K562 (cell line): Measurements from ENCODE around the gene USP46.

Source experiments
- FOSL1 ChIP-seq: fragments of 200-800 bp; sonication (Bioruptor generic); conservative IDR thresholded peaks from 2 replicates; pipeline ENCODE4 v1.6.1; 2016; ENCODE audit warnings: missing genetic modification characterization, missing compliant biosample characterization
- FOXM1 ChIP-seq, 2 experiments: fragments of 450-650 bp in 1 of 2; sonication (generic) in 1 of 2; formaldehyde crosslinking in 1 of 2; IDR thresholded peaks; 2 replicates each; pipeline versions ENCODE4 v1.6.1 to v1.9.0; 2017 to 2022; ENCODE audit warnings: low read depth in 2 of 2, mild to moderate bottlenecking in 2 of 2, missing genetic modification reagents in 1 of 2, moderate library complexity in 1 of 2
- LEF1 ChIP-seq: fragments of 450-650 bp; IDR thresholded peaks from 2 replicates; pipeline ENCODE4 v1.6.1; 2016; ENCODE audit warnings: mild to moderate bottlenecking
- MYC ChIP-seq, 2 experiments: fragments of 250-450 bp in 1 of 2; sonication (Bioruptor Pico) in 1 of 2; IDR thresholded peaks; 2 replicates each; pipeline versions ENCODE4 v1.5.1 to v1.6.1; 2012 to 2021; ENCODE audit warnings: low read depth in 2 of 2, borderline replicate concordance in 1 of 2, improper control_type of control experiment in 1 of 2, low read length in 1 of 2, mild to moderate bottlenecking in 1 of 2, moderate library complexity in 1 of 2
- NR3C1 ChIP-seq: sonication (generic); formaldehyde crosslinking; IDR thresholded peaks from 2 replicates; pipeline ENCODE4 v1.8.1; 2022; ENCODE audit warnings: missing genetic modification reagents
- POLR2AphosphoS5 ChIP-seq: IDR thresholded peaks from 2 replicates; pipeline ENCODE4 v1.6.1; 2011; ENCODE audit warnings: mild to moderate bottlenecking, low read depth, low read length, moderate library complexity; ENCODE audit not compliant: control insufficient read depth, insufficient read depth
- POLR2B ChIP-seq: fragments of 450-650 bp; IDR thresholded peaks from 2 replicates; pipeline ENCODE4 v1.6.1; 2018; ENCODE audit warnings: low read depth; ENCODE audit not compliant: partially characterized antibody
- SIX5 ChIP-seq, 2 experiments: IDR thresholded peaks; 2 replicates each; pipeline ENCODE4 v1.6.1; 2011; ENCODE audit warnings: low read length in 2 of 2, borderline replicate concordance in 1 of 2, low read depth in 1 of 2, mild to moderate bottlenecking in 1 of 2, moderate library complexity in 1 of 2; ENCODE audit not compliant: insufficient read depth in 1 of 2
- ZNF699 ChIP-seq: fragments of 250-450 bp; sonication (Bioruptor Pico); IDR thresholded peaks from 2 replicates; pipeline ENCODE4 v1.8.0; 2021; ENCODE audit warnings: mild to moderate bottlenecking, moderate library complexity; ENCODE audit not compliant: insufficient replicate concordance
- ZNF766 ChIP-seq: fragments of 200-800 bp; sonication (Bioruptor generic); conservative IDR thresholded peaks from 2 replicates; pipeline ENCODE4 v1.6.1; 2016; ENCODE audit warnings: missing genetic modification characterization, missing compliant biosample characterization
- TF ChIP-seq, protein P1 (sequence below): fragments of 450-650 bp; IDR thresholded peaks from 2 replicates; pipeline ENCODE4 v1.7.0; 2016; ENCODE audit warnings: borderline replicate concordance
- TF ChIP-seq, protein P2 (sequence below), 3 experiments: IDR thresholded peaks in 2 of 3; conservative IDR thresholded peaks in 1 of 3; 2 replicates each; pipeline ENCODE4 v1.5.1; 2011 to 2012; ENCODE audit warnings: low read length in 3 of 3, mild to moderate bottlenecking in 3 of 3, control low read depth in 2 of 3, improper control_type of control experiment in 1 of 3, inconsistent platforms in 1 of 3, low read depth in 1 of 3, mixed read lengths in 1 of 3, moderate library complexity in 1 of 3; ENCODE audit not compliant: insufficient read depth in 2 of 3

DNA sequence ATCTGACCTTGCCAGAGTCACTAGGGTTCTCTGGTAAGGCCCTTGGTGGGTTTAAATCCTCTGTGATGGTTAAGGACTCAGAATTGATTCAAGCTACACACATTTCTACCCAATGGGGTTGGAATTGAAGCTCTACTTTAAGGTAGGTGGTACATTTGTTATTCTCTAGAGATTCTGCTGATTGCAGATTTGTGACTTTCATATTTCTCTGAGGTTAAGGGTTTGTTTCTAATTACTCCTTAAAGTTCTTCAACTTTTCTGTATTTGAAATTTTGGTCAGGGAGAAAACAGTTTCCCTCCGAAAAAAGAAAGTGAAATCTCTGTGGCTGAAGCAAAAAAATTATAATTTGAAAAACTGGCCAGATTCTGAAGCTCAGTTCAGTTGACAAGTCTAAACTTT lies 25.8 kb upstream of the USP46 start:
- no peak for TF ChIP-seq LEF1
- TF ChIP-seq POLR2B: no peak
- TF ChIP-seq SIX5 (IDR thresholded peaks at IDR 0.05; ENCODE audit: borderline replicate concordance in 1 of 2, insufficient read depth in 1 of 2, low read depth in 1 of 2, low read length in 2 of 2): no peak
- TF ChIP-seq NR3C1: no peak
- TF ChIP-seq, protein P1, sequence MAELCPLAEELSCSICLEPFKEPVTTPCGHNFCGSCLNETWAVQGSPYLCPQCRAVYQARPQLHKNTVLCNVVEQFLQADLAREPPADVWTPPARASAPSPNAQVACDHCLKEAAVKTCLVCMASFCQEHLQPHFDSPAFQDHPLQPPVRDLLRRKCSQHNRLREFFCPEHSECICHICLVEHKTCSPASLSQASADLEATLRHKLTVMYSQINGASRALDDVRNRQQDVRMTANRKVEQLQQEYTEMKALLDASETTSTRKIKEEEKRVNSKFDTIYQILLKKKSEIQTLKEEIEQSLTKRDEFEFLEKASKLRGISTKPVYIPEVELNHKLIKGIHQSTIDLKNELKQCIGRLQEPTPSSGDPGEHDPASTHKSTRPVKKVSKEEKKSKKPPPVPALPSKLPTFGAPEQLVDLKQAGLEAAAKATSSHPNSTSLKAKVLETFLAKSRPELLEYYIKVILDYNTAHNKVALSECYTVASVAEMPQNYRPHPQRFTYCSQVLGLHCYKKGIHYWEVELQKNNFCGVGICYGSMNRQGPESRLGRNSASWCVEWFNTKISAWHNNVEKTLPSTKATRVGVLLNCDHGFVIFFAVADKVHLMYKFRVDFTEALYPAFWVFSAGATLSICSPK: no peak
- TF ChIP-seq FOXM1 (IDR thresholded peaks at IDR 0.05; ENCODE audit: low read depth): no peak
- no peak for TF ChIP-seq FOXM1 (CRISPR knock-in tag; IDR thresholded peaks at IDR 0.05; ENCODE audit: low read depth)
- no peak for TF ChIP-seq MYC (IDR thresholded peaks at IDR 0.05; ENCODE audit: low read depth, low read length)
- no peak for TF ChIP-seq MYC (CRISPR knock-in tag; IDR thresholded peaks at IDR 0.05; ENCODE audit: borderline replicate concordance, low read depth)
- no peak for TF ChIP-seq ZNF699 (CRISPR knock-in tag)
- TF ChIP-seq POLR2AphosphoS5: no peak
- TF ChIP-seq, protein P2, sequence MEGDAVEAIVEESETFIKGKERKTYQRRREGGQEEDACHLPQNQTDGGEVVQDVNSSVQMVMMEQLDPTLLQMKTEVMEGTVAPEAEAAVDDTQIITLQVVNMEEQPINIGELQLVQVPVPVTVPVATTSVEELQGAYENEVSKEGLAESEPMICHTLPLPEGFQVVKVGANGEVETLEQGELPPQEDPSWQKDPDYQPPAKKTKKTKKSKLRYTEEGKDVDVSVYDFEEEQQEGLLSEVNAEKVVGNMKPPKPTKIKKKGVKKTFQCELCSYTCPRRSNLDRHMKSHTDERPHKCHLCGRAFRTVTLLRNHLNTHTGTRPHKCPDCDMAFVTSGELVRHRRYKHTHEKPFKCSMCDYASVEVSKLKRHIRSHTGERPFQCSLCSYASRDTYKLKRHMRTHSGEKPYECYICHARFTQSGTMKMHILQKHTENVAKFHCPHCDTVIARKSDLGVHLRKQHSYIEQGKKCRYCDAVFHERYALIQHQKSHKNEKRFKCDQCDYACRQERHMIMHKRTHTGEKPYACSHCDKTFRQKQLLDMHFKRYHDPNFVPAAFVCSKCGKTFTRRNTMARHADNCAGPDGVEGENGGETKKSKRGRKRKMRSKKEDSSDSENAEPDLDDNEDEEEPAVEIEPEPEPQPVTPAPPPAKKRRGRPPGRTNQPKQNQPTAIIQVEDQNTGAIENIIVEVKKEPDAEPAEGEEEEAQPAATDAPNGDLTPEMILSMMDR (IDR thresholded peaks at IDR 0.05 in 2 of 3, conservative IDR thresholded peaks at IDR 0.05 in 1 of 3; ENCODE audit: insufficient read depth in 2 of 3, low read depth in 1 of 3, low read length in 3 of 3): no peak
- no peak for TF ChIP-seq FOSL1
- no peak for TF ChIP-seq ZNF766 (CRISPR knock-in tag)
